ENCODE data around the gene TAPBP.

Gene TAPBP

GRCh38 chr6:33305052-33305451 is 8.8 kb downstream of the TAPBP start:
- H3K9ac ChIP-seq (ENCODE audit: low read depth, low read length) = no peak overlapping the region
- peaks cover 12% of the 10 kb centered on the region for H3K36me3 ChIP-seq (ENCODE audit: insufficient read depth, low read length)
- H3K4me1 ChIP-seq (ENCODE audit: control insufficient read depth, insufficient read depth, low read length) = no peaks in the 10 kb centered on the region

GRCh38 chr6:33304216-33304615 is 9.7 kb downstream of the TAPBP start:
- Histone ChIP-seq H3K9me3 (replicated peaks; ENCODE audit: low read length) (no peaks in the 10 kb centered on the region), H3K4me1 (ENCODE audit: control insufficient read depth, insufficient read depth, low read length) (no peaks in the 10 kb centered on the region), H3K36me3 (ENCODE audit: insufficient read depth, low read length) (peaks cover 12% of the 10 kb centered on the region), H3K4me3 (ENCODE audit: low read length) (no peak overlapping the region), H3K9ac (ENCODE audit: low read depth, low read length) (no peak overlapping the region), H3K27me3 (ENCODE audit: control insufficient read depth, insufficient read depth, low read length) (no peaks in the 10 kb centered on the region), H3K4me2 (ENCODE audit: low read length) (no peak overlapping the region)

More at GRCh38 chr6:33305052-33305451, 8.8 kb downstream of the TAPBP start:
- H3K4me2 ChIP-seq (ENCODE audit: low read length) = no peak overlapping the region
- H3K4me3 ChIP-seq (ENCODE audit: low read length) = no peak overlapping the region
- no peaks in the 10 kb centered on the region for H3K27me3 ChIP-seq (ENCODE audit: control insufficient read depth, insufficient read depth, low read length)
- H3K9me3 ChIP-seq (replicated peaks; ENCODE audit: low read length) = no peaks in the 10 kb centered on the region

GRCh38 chr6:33301877-33302276 is 12.0 kb downstream of the TAPBP start:
- Histone ChIP-seq H3K9me3 (replicated peaks; ENCODE audit: low read length) (no peaks in the 10 kb centered on the region), H3K4me2 (ENCODE audit: low read length) (no peak overlapping the region), H3K27me3 (ENCODE audit: control insufficient read depth, insufficient read depth, low read length) (no peaks in the 10 kb centered on the region), H3K4me1 (ENCODE audit: control insufficient read depth, insufficient read depth, low read length) (peaks cover 6% of the 10 kb centered on the region), H3K36me3 (ENCODE audit: insufficient read depth, low read length) (peaks cover 9% of the 10 kb centered on the region), H3K4me3 (ENCODE audit: low read length) (no peak overlapping the region), H3K9ac (ENCODE audit: low read depth, low read length) (no peak overlapping the region)

GRCh38 chr6:33299237-33299944 is 14.5 kb downstream of the TAPBP start:
- no peaks in the 10 kb centered on the region for H3K9me3 ChIP-seq (replicated peaks; ENCODE audit: low read length)
- H3K4me3 ChIP-seq (ENCODE audit: low read length) = peak overlapping the region; percentile 87
- H3K9ac ChIP-seq (ENCODE audit: low read depth, low read length) = peak overlapping the region; percentile 96
- H3K27me3 ChIP-seq (ENCODE audit: control insufficient read depth, insufficient read depth, low read length) = no peaks in the 10 kb centered on the region
- H3K4me1 ChIP-seq (ENCODE audit: control insufficient read depth, insufficient read depth, low read length) = peaks cover 6% of the 10 kb centered on the region
- peak overlapping the region; percentile 89 for H3K4me2 ChIP-seq (ENCODE audit: low read length)
- peaks cover 9% of the 10 kb centered on the region for H3K36me3 ChIP-seq (ENCODE audit: insufficient read depth, low read length)

- Histone ChIP-seq H3K9ac (ENCODE audit: low read depth, low read length) (peak within 1 kb of the TSS; percentile 96), H3K4me2 (ENCODE audit: low read length) (peak within 1 kb of the TSS; percentile 89), H3K4me3 (ENCODE audit: low read length) (peak within 1 kb of the TSS; percentile 87), H3K9me3 (replicated peaks; ENCODE audit: low read length) (no peaks in the 10 kb centered on the region), H3K36me3 (ENCODE audit: insufficient read depth, low read length) (peaks cover 5% of the 10 kb centered on the region), H3K27me3 (ENCODE audit: control insufficient read depth, insufficient read depth, low read length) (no peaks in the 10 kb centered on the region), H3K4me1 (ENCODE audit: control insufficient read depth, insufficient read depth, low read length) (peaks cover 6% of the 10 kb centered on the region)
Measured at GRCh38 chr6:33298773-33299236, 15.1 kb downstream of the TAPBP start, which contains the start of gene RGL2. Gene RGL2 (minus strand): TSS chr6:33298942. CDS start chr6:33298610, 332 bp downstream.

- Histone ChIP-seq H3K9ac (ENCODE audit: low read depth, low read length) (peak overlapping the region; percentile 96), H3K27me3 (ENCODE audit: control insufficient read depth, insufficient read depth, low read length) (no peaks in the 10 kb centered on the region), H3K4me3 (ENCODE audit: low read length) (peak overlapping the region; percentile 87), H3K9me3 (replicated peaks; ENCODE audit: low read length) (no peaks in the 10 kb centered on the region), H3K4me2 (ENCODE audit: low read length) (peak overlapping the region; percentile 89), H3K36me3 (ENCODE audit: insufficient read depth, low read length) (peaks cover 3% of the 10 kb centered on the region), H3K4me1 (ENCODE audit: control insufficient read depth, insufficient read depth, low read length) (peaks cover 6% of the 10 kb centered on the region)
Measured at GRCh38 chr6:33297956-33298772, 15.7 kb downstream of the TAPBP start.

DNA sequence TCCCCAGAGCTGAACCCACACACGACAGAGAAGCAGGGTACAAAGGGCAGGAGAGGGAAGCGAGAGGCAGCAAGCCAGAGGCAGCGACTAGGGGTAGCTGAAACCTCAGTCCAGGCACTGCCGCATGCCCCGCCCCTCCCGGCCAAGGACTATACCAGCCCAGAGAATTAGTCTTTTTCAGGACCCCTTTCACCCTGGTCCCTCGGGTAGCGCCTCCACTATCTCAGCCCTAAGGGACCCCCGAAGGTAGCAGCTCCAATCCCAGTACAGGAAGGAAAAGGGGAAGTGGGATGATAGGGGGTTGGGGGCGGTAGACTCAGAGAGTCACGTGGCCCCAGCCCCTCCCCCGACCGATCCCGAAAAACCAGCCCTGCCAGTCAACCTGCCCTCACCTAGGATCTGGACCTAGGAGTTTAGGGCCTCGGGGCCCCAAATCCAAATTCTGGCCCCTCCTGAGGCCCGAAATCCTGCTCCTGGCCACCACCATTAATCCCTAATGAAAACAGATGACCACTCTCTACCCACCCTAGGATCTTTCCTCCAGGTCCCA is 16.4 kb downstream of the TAPBP start:
- H3K9me3 ChIP-seq (replicated peaks; ENCODE audit: low read length) = no peaks in the 10 kb centered on the region
- H3K4me2 ChIP-seq (ENCODE audit: low read length) = peak overlapping the region; percentile 89
- peak overlapping the region; percentile 77 for H3K9ac ChIP-seq (ENCODE audit: low read depth, low read length)
- H3K4me3 ChIP-seq (ENCODE audit: low read length) = peak overlapping the region; percentile 87
- no peaks in the 10 kb centered on the region for H3K27me3 ChIP-seq (ENCODE audit: control insufficient read depth, insufficient read depth, low read length)
- H3K4me1 ChIP-seq (ENCODE audit: control insufficient read depth, insufficient read depth, low read length) = peaks cover 6% of the 10 kb centered on the region
- H3K36me3 ChIP-seq (ENCODE audit: insufficient read depth, low read length) = peaks cover 4% of the 10 kb centered on the region

GRCh38 chr6:33296797-33297405 is 17.0 kb downstream of the TAPBP start:
- Histone ChIP-seq H3K36me3 (ENCODE audit: insufficient read depth, low read length) (peaks cover 10% of the 10 kb centered on the region), H3K4me1 (ENCODE audit: control insufficient read depth, insufficient read depth, low read length) (peaks cover 6% of the 10 kb centered on the region), H3K9ac (ENCODE audit: low read depth, low read length) (peak overlapping the region; percentile 77), H3K4me2 (ENCODE audit: low read length) (peak overlapping the region; percentile 89), H3K4me3 (ENCODE audit: low read length) (peak overlapping the region; percentile 87), H3K27me3 (ENCODE audit: control insufficient read depth, insufficient read depth, low read length) (no peaks in the 10 kb centered on the region), H3K9me3 (replicated peaks; ENCODE audit: low read length) (no peaks in the 10 kb centered on the region)

GRCh38 chr6:33295621-33296369 is 18.1 kb downstream of the TAPBP start:
- Histone ChIP-seq H3K27me3 (ENCODE audit: control insufficient read depth, insufficient read depth, low read length) (no peaks in the 10 kb centered on the region), H3K9ac (ENCODE audit: low read depth, low read length) (no peak overlapping the region), H3K9me3 (replicated peaks; ENCODE audit: low read length) (no peaks in the 10 kb centered on the region), H3K4me1 (ENCODE audit: control insufficient read depth, insufficient read depth, low read length) (peaks cover 6% of the 10 kb centered on the region), H3K4me3 (ENCODE audit: low read length) (no peak overlapping the region), H3K36me3 (ENCODE audit: insufficient read depth, low read length) (peaks cover 15% of the 10 kb centered on the region), H3K4me2 (ENCODE audit: low read length) (no peak overlapping the region)

GRCh38 chr6:33294086-33294823 is 19.6 kb downstream of the TAPBP start:
- Histone ChIP-seq H3K27me3 (ENCODE audit: control insufficient read depth, insufficient read depth, low read length) (no peaks in the 10 kb centered on the region), H3K36me3 (ENCODE audit: insufficient read depth, low read length) (peaks cover 15% of the 10 kb centered on the region), H3K4me1 (ENCODE audit: control insufficient read depth, insufficient read depth, low read length) (peaks cover 13% of the 10 kb centered on the region), H3K9ac (ENCODE audit: low read depth, low read length) (no peak overlapping the region), H3K4me3 (ENCODE audit: low read length) (no peak overlapping the region), H3K4me2 (ENCODE audit: low read length) (no peak overlapping the region), H3K9me3 (replicated peaks; ENCODE audit: low read length) (no peaks in the 10 kb centered on the region)
